SH-SY5Y (cell line): ENCODE results near the gene PRKCB.

Experiments used
- GATA2 ChIP-seq: IDR thresholded peaks from 2 replicates; pipeline ENCODE4 v1.6.1; 2011; ENCODE audit warnings: mild to moderate bottlenecking, low read depth, low read length
- GATA3 ChIP-seq: IDR thresholded peaks from 2 replicates; pipeline ENCODE4 v1.6.1; 2011; ENCODE audit warnings: low read depth, mild to moderate bottlenecking, low read length, moderate library complexity

DNA sequence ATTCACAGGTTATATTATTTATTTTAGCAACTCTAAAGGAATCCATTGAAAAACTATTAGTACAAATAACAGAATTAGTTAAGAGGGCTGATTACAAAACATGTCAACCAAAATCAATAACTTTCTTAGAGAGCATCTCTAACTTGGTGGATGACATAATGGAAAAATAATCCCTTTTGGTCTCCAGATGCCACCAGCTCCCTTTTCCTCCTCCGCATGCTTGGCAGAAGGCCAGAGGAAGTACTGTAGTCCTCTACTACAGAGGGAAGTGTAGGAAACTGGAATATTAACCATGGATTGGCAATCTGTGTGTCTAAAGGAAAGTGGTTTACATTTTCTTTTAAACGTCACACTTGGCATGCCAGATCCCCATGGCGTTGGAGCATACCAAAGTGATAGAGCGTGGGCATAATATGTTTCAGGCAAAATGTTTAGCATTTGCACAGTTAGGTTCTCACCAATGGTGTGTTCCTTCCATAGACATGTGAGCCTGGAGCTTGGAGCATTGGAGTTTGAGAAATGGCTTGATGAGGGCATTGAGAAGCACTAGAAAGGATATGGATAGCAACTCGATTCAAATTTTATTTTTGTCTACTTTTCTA lies 106.3 kb downstream of the PRKCB start:
- TF ChIP-seq GATA3 (no peak), GATA2 (no peak)
